Stimulated activated CD8-positive, alpha-beta memory T cell treated with anti-CD3 and anti-CD28 coated beads, Interleukin-2, amount 100 ng/mL, for 1 hour (primary cell): ENCODE results near the gene MRPL42.
"Not testable (repeated sequence)": the region's sequence is repeated elsewhere in the genome, so short reads cannot be mapped to it uniquely, and the experiment has no call there.

Experiments
- DNase-seq, 2 donors: peaks; one replicate each; pipeline ENCODE4 v3.0.0-alpha.2; 2020; ENCODE audit warnings: low read depth in 2 of 2

The MRPL42 gene

DNA sequence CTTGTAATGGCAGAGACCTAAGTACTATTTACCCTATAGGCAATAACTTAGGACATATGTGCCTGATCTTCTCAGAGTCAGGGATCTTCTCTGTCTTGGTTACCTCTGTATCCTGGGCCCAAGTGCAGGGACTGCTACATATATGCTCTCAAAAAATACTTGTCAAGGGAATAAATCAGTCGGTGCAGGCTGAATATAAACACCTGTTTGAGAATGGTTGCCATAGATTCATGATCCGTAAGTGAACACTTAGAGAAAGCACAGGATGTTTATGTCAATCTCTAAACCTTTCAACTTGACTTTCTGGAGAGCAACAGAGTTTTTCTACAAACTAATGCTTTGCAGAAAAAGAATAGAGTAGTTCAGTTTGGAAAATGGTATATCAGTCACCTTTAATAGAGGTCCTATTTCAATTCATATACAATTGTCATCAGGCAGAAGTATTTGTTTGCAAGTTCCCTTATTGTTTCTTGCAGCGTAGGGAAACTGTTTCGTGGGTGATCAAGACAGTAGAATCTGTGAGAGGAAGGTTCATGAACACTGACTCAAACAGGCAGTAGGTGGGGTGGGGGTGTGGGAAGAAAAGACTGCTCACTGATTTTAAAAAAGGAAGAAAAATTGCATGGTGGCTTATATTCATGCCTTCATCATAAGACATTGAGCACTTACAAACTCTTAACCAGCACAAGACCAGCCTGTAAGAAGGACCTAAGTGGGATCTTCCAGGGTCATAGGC is 19.6 kb upstream of the MRPL42 start:
- no peak for DNase-seq

DNA sequence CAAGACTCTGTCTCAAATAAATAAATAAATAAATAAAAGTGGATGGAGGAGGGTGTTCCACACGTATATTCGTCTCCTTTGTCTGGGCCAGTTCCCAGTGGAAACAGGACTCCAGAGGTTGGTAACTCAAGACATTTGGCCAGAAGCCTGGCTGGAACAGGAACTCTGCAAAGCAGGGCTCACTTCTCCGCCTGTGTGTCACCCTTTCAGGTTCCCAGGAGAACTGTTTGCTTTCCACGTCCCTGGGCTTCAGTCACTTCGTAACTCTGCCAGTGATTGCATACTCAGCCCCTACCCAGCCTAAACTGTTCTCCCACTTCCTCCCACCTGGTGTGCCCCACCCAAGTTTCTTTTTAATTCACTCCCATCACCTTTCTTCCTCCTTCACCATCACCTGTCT is 18.5 kb upstream of the MRPL42 start:
- no peak for DNase-seq

DNA sequence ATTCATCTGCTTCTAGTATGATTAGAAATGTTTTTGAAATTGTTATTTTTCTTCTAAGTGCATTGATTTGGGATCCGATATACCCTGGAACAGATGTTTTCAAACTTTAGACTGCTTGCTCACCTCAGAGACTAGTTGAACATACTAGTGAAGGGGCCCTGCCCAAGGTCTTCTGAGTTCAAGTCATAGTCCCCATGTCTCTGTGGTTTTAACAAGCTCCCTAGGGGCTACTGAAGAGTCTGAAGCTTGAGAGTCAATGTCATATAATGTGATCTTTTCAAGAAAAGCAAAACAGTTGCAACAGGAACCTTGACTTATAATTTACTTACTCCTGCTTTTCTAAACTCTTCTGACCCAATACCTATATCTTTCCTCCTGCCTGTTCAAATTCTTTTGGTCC is 18.0 kb upstream of the MRPL42 start:
- DNase-seq, result no peak

DNA sequence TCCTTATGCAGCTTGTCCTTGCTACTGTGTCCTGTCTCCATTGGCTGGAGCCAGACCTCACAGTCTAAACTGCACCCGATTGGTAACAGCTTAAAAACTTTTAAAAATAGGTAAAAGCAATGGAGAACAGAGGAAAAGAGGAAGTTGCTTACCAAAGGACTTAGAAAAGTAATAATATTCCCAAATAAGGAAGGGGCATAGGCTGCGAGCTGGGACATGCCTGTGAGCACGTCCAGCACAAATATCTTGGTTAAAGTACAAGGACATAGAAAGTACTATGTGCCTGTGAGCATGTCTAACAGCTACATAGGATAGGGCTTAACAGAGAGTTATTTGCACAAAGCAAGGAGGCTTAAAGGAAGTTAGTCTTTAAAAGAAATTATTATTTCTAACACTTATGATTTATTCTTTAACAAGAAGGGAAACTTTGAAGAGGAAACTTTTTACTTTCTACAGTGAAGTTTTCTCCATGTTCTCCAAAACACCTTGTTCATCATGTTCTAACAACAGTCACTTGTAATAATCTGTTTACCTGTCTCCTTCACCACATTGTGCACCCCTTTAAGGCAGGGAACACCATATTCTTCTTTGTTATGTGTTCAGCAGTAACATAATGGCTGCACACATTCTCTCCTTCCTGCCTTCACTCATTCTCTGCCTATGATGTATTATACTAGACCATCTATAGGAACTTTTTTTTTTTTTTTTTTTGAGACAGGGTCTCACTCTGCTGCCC is 15.7 kb upstream of the MRPL42 start:
- DNase-seq, result no peak

DNA sequence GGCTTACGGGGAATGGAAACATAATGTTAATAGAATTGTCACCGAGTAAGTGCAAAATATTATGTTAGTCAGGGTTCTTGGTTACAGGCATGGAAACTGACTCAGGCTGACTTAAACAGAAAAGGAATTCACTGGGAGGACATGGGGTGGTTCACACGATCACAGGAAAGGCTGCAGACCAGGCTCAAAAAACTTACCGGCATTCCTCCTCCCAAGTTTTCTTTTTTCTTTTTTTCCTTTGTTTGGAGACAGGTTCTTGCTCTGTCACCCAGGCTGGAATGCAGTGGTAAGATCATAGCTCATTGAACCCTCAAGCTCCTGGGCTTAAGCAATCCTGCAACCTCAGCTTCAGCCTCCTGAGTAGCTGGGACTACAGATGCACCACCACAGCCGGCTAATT is 13.7 kb upstream of the MRPL42 start:
- DNase-seq, result no peak

DNA sequence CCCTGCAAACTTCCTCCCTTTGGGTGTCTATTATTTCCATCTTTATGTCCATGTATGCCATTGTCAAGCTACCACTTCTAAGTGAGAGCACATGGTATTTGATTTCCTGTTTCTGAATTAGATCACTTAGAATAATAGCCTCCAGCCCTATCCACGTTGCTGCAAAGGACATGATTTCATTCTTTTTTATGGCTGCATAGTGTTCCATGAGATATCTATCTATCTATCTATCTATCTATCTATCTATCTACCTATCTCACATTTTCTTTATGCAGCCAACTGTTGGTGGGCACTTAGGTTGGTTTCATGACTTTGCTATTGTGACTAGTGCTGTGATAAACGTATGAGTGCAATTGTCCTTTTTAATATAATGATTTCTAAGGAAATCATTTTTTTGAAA is 11.2 kb upstream of the MRPL42 start:
- no peak for DNase-seq

DNA sequence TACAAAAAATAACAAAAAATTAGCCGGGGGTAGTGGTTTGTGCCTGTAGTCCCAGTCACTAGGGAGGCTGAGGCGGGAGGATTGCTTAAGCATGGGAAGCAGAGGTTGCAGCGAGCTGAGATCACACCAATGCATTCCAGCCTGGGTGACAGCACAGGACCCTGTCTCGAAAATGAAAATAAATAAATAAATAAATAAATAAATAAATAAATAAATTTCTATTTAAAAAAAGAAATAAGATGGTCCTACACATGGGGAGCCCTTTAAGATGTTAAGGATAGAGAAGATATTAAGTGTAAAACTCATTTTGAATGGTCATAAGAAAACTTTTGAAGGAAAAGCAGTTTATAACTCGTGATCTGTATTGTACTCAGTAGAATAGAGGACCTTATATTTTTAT is 8.2 kb upstream of the MRPL42 start:
- DNase-seq, result no peak

DNA sequence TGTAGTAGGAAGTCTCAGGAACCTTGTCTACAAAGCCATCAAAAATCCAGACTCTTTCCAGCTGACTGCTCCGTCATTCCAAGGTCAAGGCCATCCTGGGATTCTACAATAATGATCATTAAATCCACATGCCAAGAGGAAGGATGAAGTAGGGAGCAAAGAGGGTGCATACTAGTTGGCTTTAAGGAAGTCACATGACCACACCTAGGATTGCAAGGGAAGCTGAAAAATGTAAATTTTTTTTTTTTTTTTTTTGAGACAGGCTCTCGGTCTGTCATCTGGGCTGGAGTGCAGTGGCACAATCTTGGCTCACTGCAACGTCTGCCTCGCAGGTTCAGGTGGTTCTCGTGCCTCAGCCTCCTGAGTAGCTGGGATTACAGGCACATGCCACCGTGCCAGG is 7.3 kb upstream of the MRPL42 start:
- no peak for DNase-seq

DNA sequence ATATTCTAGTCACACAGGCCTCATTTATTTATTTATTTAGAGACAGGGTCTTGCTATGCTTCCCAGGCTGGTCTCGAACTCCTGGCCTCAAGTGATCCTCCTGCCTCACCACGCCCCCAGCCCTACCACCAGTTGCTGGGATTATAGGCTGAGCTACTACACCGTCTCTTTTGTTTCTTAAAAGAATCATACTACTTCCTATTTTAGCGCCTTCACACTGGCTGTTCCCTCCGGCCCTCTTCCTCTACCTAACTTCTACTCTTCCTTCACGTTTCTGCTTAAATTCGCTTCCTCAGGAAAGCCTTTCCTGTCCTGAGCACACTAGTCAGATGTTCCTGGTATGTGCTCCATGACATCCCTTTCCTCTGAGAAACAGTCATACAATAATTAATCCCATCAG is 6.4 kb upstream of the MRPL42 start:
- DNase-seq, result no peak

DNA sequence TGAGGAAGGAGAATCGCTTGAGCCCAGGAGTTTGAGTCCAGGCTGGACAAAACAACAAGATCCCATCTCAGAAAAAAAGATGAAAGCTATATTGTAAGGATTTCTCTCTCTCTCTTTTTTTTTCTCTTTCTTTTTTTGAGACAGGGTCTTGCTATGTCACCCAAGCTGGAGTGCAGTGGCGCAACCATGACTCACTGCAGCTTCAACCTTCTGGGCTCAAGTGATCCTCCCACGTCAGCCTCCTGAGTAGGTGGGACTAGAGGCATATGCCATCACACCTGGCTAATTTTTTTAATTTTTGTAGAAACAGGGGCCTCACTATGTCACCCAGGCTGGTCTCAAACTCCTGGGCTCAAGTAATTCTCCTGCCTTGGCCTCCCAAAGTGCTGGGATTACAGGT is 5.8 kb upstream of the MRPL42 start:
- DNase-seq, result no peak

DNA sequence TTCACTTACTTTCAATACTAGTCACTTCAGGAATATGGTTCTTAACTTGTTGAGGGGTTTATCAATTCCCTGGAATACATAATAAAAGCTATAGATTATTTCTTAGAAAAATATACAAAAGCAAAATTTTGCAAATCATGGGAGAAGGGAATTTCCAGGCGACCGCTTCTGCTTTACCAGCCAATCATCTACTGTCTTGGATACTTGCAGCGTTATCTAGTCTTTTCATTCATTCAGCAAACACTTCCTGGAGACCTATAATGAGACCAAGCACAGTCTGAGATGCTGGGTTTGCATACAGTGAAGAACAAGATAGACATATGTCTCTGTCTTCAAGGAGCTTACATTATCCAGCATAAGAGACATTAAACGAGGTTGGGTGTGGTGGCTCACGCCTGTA is 1.5 kb upstream of the MRPL42 start:
- DNase-seq, result no peak

DNA sequence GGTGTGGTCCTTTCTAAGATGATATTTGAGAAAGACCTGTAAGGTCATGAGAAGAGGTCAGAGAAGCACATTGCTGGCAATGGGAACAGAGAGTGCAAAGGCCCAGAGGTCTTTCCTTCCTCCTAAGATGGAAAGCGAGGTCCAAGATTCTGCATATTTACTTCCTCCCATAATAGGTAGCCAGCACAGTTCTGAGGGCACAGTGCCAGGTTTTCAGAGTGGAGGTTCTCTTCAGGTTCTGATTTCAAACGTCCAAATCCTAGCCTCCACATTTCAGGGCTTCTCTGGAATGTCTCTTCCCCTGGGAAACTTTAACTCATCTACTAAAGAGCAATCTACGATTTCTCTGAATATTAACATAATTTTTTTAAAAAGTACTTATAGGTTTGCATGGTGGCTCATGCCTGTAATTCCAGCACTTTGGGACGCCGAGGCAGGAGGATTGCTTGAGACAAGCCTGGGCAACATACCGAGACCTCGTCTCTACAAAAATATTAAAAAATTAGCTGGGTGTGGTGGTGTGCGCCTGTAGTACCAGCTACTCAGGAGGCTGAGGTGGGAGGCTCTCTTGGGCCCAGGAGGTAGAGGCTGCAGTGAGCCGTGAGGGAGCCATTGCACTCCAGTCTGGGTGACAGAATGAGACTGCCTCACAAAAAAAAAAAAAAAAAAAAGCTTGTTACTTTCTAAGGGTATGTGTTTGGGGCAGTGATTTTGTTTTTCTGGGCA is 526 bp upstream of the MRPL42 start:
- DNase-seq, result no peak

DNA sequence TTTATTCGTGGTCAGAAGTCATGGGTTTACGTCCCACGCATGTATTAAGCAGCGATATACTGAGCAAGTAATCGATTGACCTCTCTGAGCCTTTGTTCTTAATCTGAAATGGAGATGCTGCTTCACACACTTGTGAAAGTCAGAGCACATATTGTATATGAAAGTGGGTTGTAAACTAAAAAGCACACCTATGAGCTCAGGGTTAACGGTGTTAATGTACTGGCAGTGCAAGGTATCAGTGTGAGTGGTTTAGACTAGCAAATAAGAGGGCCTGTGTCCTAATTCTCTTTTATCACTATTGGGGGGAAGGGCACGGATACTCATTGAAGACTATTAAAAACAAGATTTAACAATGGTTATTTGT is 676 bp downstream of the MRPL42 start:
- no peak for DNase-seq

DNA sequence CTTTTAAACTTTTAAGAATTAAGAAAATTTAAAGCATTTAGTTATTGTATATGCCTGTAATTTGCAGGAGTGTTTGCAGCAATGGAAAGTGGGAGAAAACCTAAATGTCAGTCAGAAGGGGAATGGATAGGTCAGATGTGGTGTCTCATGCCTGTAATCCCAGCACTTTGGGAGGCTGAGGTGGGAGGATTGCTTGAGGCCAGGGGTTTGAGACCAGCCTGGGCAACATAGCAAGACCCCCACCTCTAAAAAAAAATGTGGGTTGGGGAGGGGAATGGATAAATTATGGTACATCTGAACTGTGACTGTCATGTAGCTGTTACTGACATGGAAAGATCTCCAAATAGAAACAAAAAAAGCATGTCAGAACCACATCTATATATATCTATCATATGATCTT is 2.1 kb downstream of the MRPL42 start:
- no peak for DNase-seq

DNA sequence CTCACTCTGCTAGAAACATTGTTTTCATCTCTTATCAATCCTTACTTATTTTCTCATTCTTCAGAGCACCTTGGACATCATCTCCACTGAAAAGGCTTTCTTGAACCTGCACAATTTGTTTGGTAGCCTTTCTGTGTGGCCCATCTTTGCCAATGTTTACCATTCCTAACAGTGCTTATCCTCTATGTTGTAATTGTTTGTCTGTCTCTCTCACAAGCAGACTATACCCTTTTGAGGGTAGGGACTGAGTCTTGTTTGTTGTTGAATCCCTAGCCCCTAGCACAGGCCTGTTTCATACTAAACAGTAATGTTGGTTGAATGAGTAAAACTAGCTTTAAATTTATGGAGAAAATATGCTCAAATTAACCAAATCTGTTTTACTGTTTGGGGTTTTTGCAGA is 9.2 kb downstream of the MRPL42 start:
- no peak for DNase-seq

DNA sequence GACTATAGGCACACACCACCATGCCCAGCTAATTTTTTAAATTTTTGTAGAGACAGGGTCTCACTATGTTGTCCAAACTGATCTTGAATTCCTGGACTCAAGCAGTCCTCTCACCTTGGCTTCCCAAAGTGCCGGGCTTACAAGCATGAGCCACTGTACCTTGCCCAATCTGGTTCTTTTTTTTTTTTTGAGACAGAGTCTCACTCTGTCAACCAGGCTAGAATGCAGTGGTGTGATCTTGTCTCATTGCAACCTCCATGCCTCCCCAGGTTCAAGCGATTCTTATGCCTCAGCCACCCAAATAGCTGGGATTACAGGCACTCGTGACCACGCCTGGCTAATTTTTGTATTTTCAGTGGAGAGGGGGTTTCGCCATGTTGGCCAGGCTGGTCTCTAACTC is 15.4 kb downstream of the MRPL42 start:
- DNase-seq, result no peak

DNA sequence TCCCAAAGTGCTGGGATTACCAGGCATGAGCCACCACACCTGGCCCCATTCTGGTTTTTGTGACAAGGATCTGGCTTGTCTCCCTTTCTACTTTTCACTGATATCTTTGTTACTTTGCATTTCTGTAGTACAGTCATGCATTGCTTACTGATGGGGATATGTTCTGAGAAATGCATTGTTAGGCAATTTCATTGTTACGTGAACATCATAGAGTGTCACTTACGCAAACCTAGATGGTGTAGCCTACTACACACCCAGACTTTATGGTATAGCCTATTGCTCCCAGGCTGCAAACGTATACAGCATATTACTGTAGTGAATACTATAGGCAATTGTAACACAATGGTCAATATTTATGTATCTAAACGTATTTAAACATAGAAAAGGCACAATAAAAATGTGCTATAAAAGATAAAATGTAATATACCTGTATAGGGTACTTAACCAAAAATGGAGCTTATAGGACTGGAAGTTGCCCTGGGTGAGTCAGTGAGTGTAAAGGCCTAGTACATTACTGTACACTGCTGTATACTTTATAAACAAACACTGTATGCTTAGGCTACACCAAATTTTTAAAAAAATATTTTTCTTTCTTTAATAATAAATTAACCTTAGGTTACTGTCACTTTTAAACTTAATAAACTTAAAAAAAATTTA is 16.0 kb downstream of the MRPL42 start:
- no peak for DNase-seq

DNA sequence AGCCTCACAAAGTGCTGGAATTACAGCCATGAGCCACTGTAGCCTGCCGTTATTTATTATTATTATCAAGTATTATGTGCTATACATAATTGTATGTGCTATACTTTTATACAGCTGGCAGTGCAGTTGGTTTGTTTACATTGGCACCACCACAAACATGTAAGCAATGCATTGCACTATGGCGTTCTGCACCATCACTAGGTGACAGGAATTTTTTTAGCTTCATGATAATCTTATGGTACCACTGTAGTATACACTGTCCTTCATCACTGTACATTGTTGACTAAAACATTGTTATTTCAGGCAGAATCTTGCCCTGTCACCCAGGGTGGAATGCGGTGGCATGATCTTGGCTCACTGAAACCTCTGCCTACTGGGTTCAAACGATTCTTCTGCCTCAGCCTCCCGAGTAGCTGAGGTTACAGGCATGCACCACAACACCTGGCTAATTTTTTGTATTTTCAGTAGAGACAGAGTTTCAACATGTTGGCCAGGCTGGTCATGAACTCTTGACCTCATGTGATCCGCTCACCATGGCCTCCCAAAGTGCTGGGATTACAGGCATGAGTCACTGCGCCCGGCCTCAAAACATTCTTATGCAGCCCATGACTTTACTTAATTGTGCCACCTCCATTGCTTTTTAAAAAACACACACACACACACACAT is 17.1 kb downstream of the MRPL42 start:
- DNase-seq, result no peak

DNA sequence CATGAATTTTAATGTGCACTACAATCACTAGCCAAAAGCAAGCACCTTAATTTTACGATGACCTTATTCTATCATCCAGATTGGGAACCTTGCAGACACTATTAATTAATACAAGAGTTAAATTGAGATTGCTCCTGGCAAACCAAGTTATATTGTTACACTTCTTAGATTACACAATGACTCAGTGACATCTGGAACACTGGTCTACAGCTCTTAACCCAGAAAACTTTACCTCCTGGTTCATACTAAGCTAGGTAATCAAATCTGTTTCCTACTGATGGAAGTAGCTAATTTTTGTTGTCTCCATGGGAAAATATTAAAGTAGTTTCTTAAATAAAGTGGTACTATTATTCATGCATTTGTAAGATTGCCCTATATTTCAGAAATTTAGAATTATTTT is 25.5 kb downstream of the MRPL42 start:
- DNase-seq, result not testable (repeated sequence)

DNA sequence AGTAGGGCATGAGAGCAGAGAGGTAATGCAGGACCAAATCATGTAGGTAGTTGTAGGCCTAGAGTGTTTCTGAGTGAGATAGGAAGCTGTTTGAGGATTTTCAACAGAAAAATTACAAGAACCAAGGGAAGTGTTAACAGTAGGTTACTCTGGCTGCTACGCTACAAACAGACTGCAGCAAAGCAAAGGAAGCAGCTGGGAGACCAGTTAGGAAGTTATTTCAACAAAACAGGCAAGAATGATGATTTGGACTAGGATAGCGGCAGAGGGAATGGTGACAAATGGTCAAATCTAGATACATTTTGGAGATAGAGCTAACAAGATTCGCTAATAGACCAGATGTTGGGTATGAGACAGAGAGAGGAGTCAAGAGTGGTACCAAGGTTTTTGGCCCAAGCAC is 26.8 kb downstream of the MRPL42 start:
- no peak for DNase-seq

DNA sequence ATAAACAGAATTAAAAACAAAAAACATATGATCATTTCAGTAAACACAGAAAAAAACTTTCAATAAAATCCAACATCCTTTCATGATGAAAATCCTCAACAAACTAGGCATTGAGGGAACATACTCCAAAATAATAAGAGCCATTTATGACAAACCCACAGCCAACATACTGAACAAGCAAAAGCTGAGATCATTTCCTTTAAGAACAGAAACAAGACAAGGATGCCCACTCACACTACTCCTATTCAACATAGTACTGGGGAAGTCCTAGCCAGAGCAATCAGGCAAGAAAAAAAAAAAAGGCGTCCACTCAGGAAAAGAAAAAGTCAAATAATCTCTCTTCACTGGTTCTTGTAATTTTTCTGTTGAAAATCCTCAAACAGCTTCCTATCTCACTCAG is 30.1 kb downstream of the MRPL42 start:
- DNase-seq, result no peak

DNA sequence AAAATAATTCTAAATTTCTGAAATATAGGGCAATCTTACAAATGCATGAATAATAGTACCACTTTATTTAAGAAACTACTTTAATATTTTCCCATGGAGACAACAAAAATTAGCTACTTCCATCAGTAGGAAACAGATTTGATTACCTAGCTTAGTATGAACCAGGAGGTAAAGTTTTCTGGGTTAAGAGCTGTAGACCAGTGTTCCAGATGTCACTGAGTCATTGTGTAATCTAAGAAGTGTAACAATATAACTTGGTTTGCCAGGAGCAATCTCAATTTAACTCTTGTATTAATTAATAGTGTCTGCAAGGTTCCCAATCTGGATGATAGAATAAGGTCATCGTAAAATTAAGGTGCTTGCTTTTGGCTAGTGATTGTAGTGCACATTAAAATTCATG is 31.5 kb downstream of the MRPL42 start:
- DNase-seq, result not testable (repeated sequence)
